HEK293T (cell line): ENCODE measurements around the gene P2RY14.

Source experiments
- ARNT ChIP-seq: fragments of 450-650 bp; IDR thresholded peaks from 2 replicates; pipeline ENCODE4 v1.6.1; 2017; ENCODE audit warnings: mild to moderate bottlenecking
- BHLHE40 ChIP-seq: fragments of 450-650 bp; IDR thresholded peaks from 2 replicates; pipeline ENCODE4 v1.6.1; 2016; ENCODE audit warnings: mild to moderate bottlenecking, moderate library complexity, borderline replicate concordance
- CTBP1 ChIP-seq: fragments of 450-650 bp; IDR thresholded peaks from 2 replicates; pipeline ENCODE4 v1.6.1; 2016; ENCODE audit warnings: borderline replicate concordance
- FOXK2 ChIP-seq: fragments of 450-650 bp; IDR thresholded peaks from 2 replicates; pipeline ENCODE4 v1.6.1; 2016; ENCODE audit warnings: mild to moderate bottlenecking
- FOXM1 ChIP-seq: fragments of 450-650 bp; IDR thresholded peaks from 2 replicates; pipeline ENCODE4 v1.6.1; 2017; ENCODE audit warnings: mild to moderate bottlenecking, borderline replicate concordance
- LEF1 ChIP-seq: fragments of 450-650 bp; IDR thresholded peaks from 2 replicates; pipeline ENCODE4 v1.6.1; 2017; ENCODE audit warnings: mild to moderate bottlenecking, borderline replicate concordance
- NFRKB ChIP-seq: fragments of 450-650 bp; IDR thresholded peaks from 2 replicates; pipeline ENCODE4 v1.6.1; 2016; ENCODE audit warnings: mild to moderate bottlenecking, moderate library complexity
- PKNOX1 ChIP-seq: fragments of 450-650 bp; IDR thresholded peaks from 2 replicates; pipeline ENCODE4 v1.6.1; 2016
- SP1 ChIP-seq: fragments of 450-650 bp; IDR thresholded peaks from 2 replicates; pipeline ENCODE4 v1.6.1; 2017
- SUZ12 ChIP-seq: fragments of 450-650 bp; IDR thresholded peaks from 2 replicates; pipeline ENCODE4 v1.6.1; 2016; ENCODE audit warnings: mild to moderate bottlenecking

GRCh38 chr3:151300539-151300938, 22.2 kb upstream of the P2RY14 start:
- TF ChIP-seq FOXM1 = no peak
- no peak for TF ChIP-seq ARNT
- no peak for TF ChIP-seq BHLHE40
- no peak for TF ChIP-seq SUZ12
- no peak for TF ChIP-seq SP1
- no peak for TF ChIP-seq FOXK2
- no peak for TF ChIP-seq LEF1
- TF ChIP-seq NFRKB = no peak
- TF ChIP-seq PKNOX1 = no peak
- no peak for TF ChIP-seq CTBP1
